NOMO-1 treated with dmso at 0.1 percent for 144 hours (cell line): ENCODE results near the gene KIF1C.
A peak's percentile ranks its signal among the peaks of the same experiment; 100 is the strongest.

Experiments used
- DNase-seq: peaks from one replicate; lab custom pipeline; 2025; ENCODE audit not compliant: unreplicated experiment; lab: John Stamatoyannopoulos, UW

Gene KIF1C

DNA sequence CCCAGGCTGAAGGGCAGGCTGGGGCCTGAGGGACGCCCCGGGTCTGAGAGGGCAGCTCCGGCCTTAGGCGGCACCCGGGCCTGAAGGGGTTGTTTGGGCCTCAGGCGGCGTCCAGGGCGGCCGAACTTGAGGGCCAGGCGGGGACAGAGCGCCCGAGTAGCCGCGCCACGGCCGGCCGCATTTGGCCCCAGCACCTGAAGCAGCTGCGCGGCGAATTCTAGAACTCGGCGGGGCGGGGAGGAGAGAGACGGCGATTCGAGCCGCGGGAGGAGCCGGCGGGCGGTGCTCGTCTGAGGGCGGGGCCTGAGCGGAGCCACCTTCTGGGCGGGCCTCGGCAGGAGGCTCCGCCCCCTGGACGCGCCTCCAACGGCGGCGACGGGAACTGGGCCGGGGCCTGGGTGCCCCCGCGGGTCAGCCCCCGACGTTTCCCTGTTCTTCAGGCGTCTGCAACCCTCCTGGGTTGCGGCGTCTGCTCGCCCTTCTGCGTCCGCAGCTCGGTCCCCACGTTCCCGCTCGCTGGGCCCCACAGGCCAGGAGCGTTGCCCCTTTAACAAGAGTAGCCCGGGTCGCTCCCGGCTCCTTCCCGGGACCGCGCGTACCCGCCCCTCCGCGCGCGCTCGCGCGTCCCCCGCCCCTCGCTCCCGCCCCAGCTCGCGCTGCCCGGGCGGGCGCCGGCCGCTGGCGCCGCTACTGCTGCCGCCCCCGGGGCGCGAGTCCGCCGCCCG lies at the start of gene KIF1C, which contains the start of gene INCA1:
Gene KIF1C (plus strand): TSS at position 649 of the 725 bp plus-strand sequence. CDS start 2,297 bp downstream, outside the sequence.
Gene INCA1 (minus strand): TSS at position 221 of the 725 bp plus-strand sequence. CDS start 3,085 bp downstream, outside the sequence.
- DNase-seq, result peak; percentile 89

DNA sequence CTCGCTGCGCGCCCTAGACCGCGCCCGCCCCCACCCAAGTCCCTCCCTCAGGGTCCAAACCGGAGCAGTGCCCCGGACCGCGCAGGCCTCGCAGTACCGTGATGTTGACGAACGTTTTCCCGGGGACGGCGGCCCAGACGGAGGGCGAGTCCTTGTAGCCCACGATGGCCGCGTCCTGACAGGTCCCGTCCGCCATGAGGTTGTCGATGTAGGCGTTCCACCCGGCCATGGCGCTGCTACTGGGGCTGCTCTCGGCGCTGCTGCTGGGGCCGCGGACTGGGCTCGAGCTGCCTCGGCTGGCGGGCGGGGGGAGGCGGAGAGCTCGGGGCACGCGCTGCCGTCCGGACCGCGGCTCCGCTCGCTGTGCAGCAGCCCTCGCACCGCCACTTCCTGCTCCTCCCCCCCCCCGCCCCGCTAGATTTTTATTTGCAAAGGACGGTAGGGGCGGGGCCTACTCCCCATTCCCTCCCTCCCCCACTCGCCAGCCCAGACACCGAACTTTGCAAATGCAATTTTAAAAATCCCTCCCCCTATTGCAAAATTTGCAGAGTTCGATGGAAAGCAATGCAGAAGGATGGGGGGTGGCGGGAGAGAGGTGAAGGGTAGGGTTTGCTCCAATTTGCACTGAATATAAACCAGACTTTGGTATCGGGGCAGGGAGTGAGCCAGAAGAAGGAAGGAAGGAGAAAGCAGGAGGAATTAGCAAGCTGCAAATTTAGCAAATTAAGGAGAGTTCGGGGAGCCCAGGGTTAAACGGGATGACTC lies 49.4 kb upstream of the KIF1C start, which contains the start of gene PFN1:
Gene PFN1 (minus strand): TSS at position 365 of the 765 bp plus-strand sequence. CDS start 136 bp downstream, at position 229.
- peak; percentile 96 for DNase-seq

DNA sequence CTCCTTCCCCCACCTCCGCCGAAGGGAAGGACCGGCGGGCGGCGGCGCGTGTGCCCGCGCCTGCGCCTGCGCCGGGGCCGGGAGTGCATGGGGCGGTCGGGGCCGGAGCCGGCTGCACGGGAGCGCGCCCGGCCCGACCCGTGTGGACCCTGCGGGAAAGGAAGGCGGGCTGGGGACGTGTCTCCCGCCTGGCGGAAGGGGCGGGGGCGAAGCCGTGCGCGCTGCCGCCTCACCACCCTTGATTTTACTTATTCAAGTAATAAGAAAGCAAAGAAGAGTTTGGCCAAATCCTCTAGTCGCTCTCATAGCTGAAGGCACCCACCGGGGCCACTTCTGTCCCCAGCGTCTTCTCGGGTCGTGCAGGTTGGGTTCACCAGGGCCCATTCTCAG lies 48.8 kb upstream of the KIF1C start:
- peak; percentile 93 for DNase-seq

DNA sequence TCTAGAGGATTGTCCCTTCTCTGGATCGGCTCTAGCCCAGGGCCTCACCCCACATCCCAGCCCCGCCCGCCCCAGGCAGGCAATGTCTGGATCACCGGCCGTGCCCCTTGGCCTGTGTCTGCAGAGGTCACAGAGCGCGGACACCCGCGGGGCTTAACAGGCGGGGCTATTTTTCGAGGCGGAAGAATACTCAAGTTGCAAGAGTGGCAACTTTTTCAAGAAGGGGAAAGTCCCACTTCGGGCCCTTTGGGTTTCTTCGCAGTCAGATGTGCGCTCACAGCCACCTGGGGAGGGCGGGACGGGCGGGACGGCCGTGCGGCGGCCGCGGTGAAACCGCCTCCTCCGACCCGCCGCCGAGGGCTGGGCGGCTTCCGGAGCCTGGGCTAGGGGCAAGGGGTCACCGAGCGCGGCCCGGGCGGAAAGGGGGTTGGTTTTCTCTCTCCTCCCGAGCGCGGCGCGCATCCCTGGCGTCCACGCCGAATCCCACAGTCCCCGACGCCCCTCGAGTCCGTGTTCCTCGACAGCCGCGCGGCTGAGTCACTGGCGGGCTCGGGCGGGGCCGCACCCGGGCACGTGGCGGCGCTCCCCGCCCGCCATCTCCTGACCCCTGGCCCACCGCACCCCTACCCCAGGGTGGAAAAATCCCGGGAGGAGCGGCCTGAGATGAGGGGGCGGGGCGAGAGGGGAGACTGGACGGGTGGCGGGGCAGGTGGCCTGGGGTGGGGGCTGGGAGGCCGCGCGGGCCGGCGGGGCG lies 48.3 kb upstream of the KIF1C start:
- DNase-seq, result peak; percentile 68

DNA sequence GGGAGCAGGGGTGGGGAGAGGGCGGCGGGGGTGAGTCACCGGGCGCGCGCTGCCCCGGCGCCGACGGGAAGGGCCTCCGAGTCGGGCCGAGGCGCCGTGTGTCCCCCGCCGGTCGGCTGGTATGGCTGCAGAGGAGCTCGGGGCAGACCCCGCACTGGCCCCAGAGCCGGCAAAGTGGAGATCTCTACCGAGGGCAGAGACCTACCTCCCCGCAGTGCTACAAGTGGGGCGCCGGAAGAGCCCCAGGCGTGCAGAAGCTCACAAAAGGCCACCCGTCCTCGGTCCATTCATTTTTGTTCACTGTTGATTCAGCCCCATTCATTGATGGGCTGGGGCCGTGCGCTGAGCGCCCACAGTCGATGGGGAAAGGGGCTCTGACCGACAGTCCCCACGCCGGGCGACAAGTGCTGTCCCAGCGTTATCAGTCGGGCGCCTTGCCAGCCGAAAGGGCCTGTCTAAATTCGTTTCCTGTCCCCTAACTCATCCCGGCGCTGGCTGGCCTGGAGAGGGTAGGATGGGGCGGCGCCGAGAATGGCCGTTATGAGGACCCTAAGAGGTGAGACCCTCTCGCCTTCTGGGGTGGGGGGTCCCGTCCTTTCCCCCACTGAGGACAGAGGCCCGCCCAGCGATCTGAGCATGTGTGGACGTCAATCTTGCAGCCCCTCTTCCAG lies 47.5 kb upstream of the KIF1C start:
- no peak for DNase-seq

DNA sequence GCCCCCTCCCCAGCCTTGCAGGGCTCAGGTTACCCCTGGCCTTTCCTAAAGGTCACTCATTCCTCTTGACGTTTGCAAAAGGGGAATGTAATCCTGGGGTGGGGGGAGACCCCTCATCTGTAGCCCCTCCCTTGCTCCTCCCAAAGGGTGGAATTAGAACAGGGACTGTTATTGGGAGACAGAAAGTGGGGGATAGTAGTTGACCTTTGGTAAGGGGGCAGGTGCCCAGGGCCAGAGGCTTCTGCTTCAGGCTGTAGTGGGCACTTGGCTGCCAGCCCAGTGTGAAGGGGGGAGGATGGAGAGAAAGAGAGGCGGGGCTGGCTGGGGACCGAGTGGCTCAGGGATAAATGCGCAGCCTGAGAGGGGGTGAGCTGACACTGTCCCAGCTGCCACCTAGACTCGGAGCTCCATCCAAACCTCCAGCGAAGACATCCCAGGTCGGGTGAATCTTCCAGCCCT lies 47.0 kb upstream of the KIF1C start, which contains the start of gene ENO3:
Gene ENO3 (plus strand): TSS at position 374 of the 459 bp plus-strand sequence. CDS start 711 bp downstream, outside the sequence.
- no peak for DNase-seq

DNA sequence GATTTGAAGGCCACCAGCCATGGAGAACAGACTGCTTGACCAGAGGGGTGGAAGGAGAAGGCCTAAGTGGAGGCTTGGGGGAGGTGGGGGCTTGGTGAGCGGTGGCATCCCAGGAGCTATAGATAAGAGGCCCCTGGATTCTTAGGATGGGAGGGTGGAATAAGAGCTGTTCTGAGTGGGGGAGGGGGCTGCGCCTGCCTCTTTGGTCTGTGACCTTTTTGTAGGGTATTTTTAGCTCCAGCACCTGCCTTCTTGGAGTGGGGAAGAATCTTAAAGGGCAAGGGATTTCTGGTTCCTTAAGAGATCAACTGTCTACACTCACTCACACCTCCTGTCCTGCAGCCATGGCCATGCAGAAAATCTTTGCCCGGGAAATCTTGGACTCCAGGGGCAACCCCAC lies 46.3 kb upstream of the KIF1C start:
- DNase-seq, result no peak

DNA sequence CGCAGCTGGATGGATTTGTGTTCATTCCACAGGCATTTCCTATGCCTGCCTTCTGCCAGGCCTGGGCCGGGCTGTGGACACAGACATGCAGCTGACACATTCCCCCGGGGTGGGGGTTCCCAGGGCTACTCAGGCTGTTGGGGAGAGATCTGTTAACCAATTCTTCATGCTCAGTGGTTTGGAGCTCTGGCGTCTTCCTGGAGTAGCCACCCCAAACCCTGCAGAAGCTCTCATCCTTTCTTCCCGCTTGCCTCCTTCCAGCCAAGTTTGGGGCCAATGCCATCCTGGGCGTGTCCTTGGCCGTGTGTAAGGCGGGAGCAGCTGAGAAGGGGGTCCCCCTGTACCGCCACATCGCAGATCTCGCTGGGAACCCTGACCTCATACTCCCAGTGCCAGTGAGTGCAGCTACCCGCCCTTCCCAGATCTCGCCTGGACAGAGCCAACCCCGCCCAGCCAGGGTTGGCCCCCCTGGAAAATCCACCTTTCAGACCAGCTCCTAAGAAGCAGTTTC lies 44.2 kb upstream of the KIF1C start:
- DNase-seq, result no peak

DNA sequence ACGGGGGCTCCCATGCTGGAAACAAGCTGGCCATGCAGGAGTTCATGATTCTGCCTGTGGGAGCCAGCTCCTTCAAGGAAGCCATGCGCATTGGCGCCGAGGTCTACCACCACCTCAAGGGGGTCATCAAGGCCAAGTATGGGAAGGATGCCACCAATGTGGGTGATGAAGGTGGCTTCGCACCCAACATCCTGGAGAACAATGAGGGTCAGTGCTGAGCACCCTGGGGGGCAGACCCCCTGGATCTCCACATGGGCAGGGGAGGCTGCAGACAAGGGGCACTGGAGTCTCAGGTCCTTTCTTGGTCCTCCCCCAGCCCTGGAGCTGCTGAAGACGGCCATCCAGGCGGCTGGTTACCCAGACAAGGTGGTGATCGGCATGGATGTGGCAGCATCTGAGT lies 42.7 kb upstream of the KIF1C start:
- DNase-seq, result no peak

DNA sequence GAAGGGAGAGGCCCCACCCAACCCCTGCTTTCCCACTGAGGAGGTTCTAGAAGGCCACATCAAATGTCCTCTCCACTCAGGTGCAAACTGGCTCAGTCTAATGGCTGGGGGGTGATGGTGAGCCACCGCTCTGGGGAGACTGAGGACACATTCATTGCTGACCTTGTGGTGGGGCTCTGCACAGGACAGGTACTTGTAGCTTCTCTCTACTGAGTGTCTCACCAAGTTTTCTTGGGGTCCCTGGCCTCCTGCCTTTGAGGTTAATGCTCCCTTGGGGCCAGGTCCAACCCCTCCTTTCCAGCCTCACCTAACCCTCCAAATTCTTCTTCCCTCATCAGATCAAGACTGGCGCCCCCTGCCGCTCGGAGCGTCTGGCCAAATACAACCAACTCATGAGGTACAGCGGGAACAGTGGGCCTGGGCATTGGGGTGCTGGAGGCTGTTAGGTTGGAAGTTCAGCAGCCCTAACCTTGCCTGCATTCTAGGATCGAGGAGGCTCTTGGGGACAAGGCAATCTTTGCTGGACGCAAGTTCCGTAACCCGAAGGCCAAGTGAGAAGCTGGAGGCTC lies 41.2 kb upstream of the KIF1C start:
- DNase-seq, result no peak

DNA sequence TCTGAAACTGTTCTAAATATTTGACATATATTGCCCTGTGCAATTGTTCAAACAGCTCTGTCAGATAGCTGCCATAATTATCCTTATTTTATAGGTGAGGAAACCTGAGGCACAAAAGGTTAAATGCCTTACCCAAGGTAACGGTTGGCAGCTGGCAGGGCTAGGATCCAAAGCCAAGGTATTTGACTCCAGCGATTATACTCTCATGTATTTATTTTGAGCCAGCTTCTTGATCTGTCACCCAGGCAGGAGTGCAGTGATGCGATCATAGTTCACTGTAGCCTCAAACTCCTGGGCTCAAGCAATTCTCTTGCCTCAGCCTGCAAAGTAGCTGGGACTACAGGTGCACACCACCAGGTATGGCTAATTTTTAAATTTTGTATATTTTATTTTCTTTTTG lies 39.6 kb upstream of the KIF1C start:
- no peak for DNase-seq

DNA sequence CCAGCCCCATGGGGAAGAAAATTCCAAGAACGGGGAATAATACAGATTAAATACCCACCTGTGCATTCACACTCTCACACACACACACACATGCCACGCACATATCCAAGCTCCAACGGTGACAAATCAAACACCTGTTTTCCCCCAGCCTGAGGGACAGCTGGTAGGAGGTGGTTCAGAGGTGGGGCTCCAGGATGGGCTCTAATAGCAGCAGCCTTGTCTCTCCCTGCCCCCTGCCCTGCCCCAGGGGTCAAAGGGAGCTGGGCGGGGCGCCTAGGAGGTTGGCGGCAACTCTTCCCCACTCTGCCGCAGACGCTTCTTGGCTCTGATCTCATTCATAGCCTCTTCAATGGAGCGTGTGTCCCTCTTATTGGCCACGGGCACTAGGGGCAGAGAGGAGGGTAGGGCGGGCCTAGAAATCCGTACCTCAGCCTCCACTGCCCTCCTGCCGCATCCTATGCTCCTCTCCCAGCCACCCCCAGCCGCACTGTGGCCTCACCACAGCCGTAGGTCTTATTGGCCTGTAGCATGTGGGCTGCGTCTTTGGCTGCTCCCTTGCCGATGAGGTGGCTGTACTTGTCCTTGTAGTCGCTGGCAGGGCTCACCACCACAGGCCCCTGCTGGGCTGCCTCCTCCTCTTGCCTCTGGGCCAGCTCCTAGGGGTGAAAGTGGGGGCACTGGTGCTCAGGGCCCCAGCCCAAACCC lies 38.3 kb upstream of the KIF1C start:
- DNase-seq, result no peak

DNA sequence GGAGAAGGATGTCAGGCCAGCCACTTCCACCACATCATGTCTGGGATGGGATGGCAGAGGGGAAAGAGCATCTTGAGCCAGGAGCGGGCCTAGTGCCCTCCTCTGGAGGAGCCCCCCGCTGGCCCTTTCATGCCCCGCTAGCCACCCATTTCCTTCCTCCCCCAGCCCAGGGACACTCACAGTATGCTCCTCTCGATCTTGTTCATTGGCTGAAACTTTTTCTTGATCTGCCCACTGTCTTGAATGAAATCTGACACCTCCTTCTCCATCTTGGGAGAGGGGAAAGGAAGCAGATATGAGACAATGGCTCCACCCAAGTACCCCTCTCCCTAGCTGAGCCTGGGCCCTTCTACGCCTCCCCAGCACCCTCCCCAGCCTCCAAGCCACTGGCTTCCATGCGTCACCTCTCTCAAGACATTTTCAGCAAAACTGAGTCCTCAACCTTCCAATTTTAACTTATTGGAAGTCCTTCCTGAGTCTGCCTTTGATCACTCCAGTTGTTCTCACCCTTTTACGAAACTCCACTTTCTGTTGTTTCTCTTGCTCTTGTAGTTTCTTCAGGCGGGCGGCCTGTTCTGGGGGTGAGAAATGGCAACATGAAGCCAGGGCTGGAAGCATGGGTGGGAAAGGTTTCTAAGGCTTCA lies 37.3 kb upstream of the KIF1C start:
- DNase-seq, result no peak

DNA sequence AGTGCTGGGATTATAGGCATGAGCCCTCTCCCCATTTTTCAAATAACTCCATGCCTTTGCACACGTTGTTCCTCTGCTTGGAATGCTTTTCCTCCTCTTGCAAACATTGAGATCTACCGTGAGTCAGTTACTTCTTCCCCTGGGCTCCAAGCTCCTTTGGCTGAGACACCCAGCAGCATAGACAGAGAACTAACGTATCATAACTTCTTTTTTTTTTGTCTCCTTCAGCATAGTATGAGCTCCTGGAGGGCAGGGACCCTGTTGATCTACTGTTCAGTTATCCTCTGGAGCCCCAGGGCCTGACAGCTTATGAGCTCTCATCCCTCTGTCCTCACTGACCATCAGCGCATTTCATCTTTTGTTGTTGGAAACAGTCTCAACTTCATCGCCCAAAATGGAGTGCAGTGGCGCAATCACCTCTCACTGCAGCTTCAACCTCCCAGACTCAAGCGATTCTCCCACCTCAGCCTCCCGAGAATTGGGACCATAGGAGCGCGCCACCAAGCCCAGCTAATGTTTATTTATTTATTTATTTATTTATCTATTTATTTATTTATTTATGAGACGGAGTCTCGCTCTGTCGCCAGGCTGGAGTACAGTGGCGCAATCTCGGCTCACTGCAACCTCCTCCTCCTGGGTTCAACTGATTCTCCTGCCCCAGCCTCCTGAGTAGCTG lies 32.3 kb upstream of the KIF1C start:
- DNase-seq, result no peak

DNA sequence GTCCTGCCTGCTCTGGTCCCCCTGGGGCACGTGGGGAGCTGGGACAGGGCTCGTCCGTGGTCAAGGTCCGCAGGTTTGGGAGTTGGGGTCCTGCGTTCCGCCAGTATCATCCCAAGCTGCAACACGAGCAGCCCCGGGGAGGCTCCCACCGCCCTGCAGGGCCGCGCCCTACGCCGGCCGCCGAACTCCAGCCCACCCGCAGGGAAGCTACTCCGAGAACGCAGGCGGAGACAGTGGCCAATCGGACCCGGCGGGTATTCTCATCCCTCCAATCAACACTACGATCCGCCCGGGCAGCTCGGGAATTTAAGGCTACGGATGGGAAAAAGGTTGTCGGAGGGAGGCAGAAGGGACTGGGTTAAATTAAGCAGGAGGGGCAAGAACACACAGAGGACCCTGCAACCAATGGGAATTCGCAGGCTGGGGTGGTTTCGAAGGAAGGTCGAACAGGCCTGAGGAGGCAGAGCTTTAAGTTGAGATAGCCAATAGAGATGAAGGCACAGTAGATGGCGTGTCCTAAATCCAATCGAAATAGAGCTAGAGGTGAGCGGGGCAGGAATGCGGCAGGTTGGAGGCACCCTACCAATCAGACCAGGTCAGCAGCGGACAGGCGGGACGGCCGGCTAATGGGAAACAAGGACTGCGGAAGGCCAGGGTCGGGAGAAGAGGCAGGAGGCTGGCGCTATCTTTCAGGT lies 30.8 kb upstream of the KIF1C start:
- peak; percentile 100 for DNase-seq

DNA sequence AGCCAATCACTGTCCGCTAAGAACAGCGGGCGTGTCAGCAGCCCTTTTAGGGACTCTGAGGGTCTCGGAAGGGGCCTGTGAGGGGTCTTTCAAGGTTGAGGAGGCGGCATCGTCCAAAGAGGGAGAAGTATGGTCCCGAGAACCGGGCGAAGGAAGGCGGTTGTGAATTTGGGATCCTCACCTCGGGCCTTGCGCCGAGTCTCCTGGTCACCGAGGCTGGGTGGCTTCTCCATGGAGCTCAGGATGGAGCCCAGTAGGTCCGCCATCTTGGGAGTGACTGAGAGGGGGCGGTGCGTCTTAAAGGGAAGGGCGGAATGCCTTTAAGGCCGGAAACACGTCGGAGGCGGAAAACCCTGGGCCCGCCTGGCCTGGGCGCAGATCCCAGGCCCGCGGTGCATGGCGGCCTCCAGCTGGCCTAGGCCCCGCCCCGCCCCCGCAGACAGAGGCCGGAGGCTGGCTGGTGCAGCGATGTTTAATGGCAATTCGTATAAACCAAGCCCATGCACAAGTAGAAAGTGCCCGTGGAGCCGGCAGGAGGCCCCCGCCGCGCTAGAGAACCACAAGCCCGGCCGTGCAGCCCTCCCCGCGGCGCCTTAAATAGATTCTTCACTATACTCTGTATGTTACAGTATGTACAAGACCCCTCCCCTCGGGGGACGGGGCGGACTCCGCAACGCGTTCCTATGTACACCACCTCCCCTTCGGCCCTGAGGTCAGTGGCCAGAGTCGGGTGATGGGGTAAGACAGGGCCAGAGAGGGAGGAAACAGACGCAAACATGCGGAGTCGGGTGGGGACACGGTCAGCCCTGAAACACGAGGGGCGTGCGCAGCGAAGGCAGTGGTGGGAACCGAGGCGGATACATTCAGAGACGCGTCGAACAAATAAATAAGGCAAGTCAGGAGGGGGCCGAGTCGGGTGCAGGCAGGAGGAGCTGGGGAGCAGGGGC lies 29.9 kb upstream of the KIF1C start, which contains the start of gene SPAG7:
Gene SPAG7 (minus strand): TSS at position 279 of the 947 bp plus-strand sequence. CDS start 13 bp downstream, at position 266.
- DNase-seq, result peak; percentile 92
